Uterus (tissue), 2 donors: ENCODE measurements around the gene AMBP.

Experiments
- POLR2A ChIP-seq, 2 donors: fragments of 450-650 bp; IDR thresholded peaks; one replicate each; pipeline ENCODE4 v1.6.1; 2016; ENCODE audit warnings: antibody characterized with exemption in 2 of 2, mild to moderate bottlenecking in 1 of 2, moderate library complexity in 1 of 2
- TF ChIP-seq, protein P1 (sequence below), 4 experiments: fragments of 200-600 bp in 2 of 4; fragments of 450-650 bp in 2 of 4; sonication (generic) in 2 of 4; IDR thresholded peaks; one replicate each; pipeline ENCODE4 v1.5.1; 2016 to 2019; ENCODE audit warnings: antibody characterized with exemption in 4 of 4, mild to moderate bottlenecking in 2 of 4, moderate library complexity in 1 of 4

DNA sequence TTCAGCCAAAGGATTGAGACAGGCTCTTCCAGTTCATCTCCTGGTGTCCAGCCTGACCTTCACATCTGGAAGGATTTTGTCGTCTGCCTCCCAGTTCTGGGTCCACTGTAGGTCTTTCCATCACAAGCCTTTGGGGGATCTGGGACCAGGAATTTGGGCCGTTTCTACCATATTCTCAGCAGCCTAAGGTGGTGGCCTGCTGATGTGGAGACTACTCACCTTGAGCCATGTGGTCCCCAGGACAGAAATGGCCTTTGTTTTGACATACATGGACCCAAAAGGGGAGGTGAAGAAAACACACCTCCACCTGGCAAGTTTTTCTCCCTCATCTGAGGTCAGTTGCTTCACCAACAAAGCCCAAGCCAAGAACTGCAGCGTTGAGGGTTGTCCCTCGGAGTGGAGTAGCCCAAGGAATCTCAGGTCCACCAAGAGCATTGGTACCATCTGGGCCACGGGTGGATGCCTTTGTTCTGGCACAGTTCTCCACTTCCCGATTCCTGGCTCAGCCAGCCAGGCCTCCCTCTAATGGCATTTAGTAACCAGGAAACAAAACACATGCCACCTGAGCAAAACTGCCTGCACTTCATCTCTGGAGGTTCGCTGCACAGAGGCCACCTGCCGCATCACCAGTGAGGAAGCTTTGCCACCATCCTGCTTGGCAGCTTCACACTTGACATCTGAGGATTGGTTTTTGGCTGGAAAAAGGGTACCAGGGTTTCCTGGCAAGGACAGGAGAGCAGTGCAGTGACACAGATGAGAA is 24.7 kb downstream of the AMBP start:
- TF ChIP-seq, protein P1, sequence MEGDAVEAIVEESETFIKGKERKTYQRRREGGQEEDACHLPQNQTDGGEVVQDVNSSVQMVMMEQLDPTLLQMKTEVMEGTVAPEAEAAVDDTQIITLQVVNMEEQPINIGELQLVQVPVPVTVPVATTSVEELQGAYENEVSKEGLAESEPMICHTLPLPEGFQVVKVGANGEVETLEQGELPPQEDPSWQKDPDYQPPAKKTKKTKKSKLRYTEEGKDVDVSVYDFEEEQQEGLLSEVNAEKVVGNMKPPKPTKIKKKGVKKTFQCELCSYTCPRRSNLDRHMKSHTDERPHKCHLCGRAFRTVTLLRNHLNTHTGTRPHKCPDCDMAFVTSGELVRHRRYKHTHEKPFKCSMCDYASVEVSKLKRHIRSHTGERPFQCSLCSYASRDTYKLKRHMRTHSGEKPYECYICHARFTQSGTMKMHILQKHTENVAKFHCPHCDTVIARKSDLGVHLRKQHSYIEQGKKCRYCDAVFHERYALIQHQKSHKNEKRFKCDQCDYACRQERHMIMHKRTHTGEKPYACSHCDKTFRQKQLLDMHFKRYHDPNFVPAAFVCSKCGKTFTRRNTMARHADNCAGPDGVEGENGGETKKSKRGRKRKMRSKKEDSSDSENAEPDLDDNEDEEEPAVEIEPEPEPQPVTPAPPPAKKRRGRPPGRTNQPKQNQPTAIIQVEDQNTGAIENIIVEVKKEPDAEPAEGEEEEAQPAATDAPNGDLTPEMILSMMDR (IDR thresholded peaks at IDR 0.05) = no peak
- no peak for TF ChIP-seq POLR2A (IDR thresholded peaks at IDR 0.05)
